ENCODE measurements around the gene MPND.

- no peak for TF ChIP-seq ZBTB33 (IDR thresholded peaks at IDR 0.05)
- TF ChIP-seq CTCF (IDR thresholded peaks at IDR 0.05 in 2 of 3, conservative IDR thresholded peaks at IDR 0.05 in 1 of 3; ENCODE audit: control insufficient read depth in 2 of 3, extremely low read depth in 1 of 3, insufficient read depth in 1 of 3, low read depth in 3 of 3, low read length in 3 of 3) = no peak
- TF ChIP-seq POLR2A (IDR thresholded peaks at IDR 0.05; ENCODE audit: low read depth, low read length) = no peak
- TF ChIP-seq NRF1 (conservative IDR thresholded peaks at IDR 0.05; ENCODE audit: low read depth, low read length) = no peak
Measured at GRCh38 chr19:4393947-4394590, 50.7 kb downstream of the MPND start.

Data from GM12878 (cell line).